ENCODE data around the gene AKAP17A.

AKAP17A gene

GRCh38 chrX:1629244-1629643 lies 37.8 kb downstream of the AKAP17A start:
- H3K4me3 ChIP-seq (ENCODE audit: low read depth, low read length): no peak overlapping the region
- no peak for DNase-seq (ENCODE audit: low read depth)
- TF ChIP-seq CTCF (IDR thresholded peaks at IDR 0.05; ENCODE audit: insufficient read depth, low read depth, low read length, missing control alignments): no peak

- no peak overlapping the region for H3K4me3 ChIP-seq (ENCODE audit: low read depth, low read length)
- no peak for DNase-seq (ENCODE audit: low read depth)
- no peak for TF ChIP-seq CTCF (IDR thresholded peaks at IDR 0.05; ENCODE audit: insufficient read depth, low read depth, low read length, missing control alignments)
Measured at GRCh38 chrX:1646009-1646408, 54.6 kb downstream of the AKAP17A start.

- DNase-seq (ENCODE audit: low read depth): no peak
- no peak overlapping the region for H3K4me3 ChIP-seq (ENCODE audit: low read depth, low read length)
- no peak for TF ChIP-seq CTCF (IDR thresholded peaks at IDR 0.05; ENCODE audit: insufficient read depth, low read depth, low read length, missing control alignments)
Measured at GRCh38 chrX:1649621-1650020, 58.2 kb downstream of the AKAP17A start.

All from GM12865 (cell line).